ENCODE data around the gene DNAH2.

DNA sequence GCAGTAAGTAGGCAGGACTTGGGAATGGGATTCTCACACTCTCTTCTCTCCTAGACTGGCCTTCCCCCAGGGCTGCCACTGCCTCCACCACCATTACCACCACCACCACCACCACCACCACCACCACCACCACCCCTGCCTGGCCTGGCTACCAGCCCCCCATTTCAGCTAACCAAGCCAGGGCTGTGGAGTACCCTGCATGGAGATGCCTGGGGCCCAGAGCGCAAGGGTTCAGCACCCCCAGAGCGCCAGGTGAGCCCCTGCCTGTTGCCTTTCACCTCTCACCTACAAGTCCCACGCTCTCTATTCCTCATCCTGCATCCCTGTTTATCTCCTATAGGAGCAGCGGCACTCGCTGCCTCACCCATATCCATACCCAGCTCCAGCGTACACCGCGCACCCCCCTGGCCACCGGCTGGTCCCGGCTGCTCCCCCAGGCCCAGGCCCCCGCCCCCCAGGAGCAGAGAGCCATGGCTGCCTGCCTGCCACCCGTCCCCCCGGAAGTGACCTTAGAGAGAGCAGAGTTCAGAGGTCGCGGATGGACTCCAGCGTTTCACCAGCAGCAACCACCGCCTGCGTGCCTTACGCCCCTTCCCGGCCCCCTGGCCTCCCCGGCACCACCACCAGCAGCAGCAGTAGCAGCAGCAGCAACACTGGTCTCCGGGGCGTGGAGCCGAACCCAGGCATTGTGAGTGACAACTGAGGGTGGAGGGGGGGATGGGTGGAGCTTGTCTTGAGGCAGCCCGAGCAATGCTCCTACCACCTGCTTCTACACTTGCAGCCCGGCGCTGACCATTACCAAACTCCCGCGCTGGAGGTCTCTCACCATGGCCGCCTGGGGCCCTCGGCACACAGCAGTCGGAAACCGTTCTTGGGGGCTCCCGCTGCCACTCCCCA, 129.5 kb downstream of the DNAH2 start:
- no peak for TF ChIP-seq POLR2A (IDR thresholded peaks at IDR 0.05)
- TF ChIP-seq, protein P1, sequence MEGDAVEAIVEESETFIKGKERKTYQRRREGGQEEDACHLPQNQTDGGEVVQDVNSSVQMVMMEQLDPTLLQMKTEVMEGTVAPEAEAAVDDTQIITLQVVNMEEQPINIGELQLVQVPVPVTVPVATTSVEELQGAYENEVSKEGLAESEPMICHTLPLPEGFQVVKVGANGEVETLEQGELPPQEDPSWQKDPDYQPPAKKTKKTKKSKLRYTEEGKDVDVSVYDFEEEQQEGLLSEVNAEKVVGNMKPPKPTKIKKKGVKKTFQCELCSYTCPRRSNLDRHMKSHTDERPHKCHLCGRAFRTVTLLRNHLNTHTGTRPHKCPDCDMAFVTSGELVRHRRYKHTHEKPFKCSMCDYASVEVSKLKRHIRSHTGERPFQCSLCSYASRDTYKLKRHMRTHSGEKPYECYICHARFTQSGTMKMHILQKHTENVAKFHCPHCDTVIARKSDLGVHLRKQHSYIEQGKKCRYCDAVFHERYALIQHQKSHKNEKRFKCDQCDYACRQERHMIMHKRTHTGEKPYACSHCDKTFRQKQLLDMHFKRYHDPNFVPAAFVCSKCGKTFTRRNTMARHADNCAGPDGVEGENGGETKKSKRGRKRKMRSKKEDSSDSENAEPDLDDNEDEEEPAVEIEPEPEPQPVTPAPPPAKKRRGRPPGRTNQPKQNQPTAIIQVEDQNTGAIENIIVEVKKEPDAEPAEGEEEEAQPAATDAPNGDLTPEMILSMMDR (IDR thresholded peaks at IDR 0.05) = no peak

All from upper lobe of left lung (tissue), 4 donors.